LHCN-M2 (cell line): ENCODE results near the gene HES5. TPM values are rescaled to one million over a fixed set of nuclear protein-coding genes. Genes with fewer than 3 reads are reported as not detected.

Experiments used
- DNase-seq: peaks from one replicate; pipeline ENCODE4 v3.0.0-alpha.2; 2012; ENCODE audit warnings: low read depth
- total RNA-seq: library from RNA; depleted of rRNA; stranded (reverse); fragments of >200 nt; gene quantifications from 2 replicates; pipeline ENCODE4 v1.2.3, GENCODE V29; 2014

Gene HES5
- total RNA-seq, 1 experiment from 2014 or later: not detected

DNA sequence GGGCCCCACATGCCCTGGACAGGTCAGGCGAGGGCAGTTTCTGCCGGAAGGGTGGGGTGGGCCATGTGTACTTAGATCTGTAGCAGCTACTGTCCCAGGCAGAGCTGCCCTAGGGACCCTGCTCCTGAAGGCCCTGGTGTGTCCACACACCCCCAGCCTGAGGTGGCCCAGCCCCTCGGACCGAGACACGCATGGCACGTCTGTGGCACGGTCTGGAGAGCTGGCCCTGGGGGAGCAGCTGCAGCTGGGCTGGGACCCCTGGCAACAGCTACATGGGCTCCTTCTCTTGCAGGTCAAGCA lies 28.3 kb downstream of the HES5 start:
- no peak for DNase-seq

DNA sequence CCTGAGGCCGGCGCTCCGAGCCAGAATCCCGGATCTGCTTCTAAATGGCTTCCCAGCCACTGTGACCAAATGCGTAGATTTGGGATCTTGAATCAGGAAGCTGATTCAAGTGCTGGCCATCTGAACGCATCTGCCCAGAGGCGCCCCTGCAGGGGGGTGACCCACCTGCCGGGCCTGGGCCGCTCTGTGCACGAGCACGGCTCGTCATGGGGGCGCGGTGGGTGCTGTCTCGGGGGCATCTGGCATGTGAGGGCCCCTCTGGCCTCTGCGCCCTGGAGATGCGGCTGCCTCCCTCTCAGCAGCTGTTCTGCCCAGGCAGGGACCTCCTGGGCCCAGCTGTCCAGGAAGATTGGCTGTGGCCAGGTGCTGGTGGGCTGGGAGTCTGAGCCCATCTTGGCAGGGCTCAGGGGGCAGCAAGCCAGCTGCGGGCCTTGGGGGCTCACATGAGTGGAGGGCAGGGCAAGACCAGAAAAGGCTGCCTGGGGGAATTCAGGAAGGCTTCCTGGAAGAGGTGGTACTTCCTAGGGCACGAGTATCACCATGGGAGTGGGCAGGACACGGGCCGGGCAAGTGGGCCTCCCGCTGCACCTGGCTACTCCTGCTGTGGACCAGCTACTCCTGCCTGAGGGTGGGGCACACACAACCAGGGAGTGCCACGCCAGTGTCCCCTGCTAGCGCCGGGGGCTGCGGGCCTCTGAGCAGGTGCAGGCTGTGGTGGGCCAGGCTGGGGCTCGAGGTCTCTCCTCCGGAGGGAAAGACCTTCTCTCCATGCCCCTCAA lies 28.8 kb downstream of the HES5 start:
- DNase-seq: no peak

DNA sequence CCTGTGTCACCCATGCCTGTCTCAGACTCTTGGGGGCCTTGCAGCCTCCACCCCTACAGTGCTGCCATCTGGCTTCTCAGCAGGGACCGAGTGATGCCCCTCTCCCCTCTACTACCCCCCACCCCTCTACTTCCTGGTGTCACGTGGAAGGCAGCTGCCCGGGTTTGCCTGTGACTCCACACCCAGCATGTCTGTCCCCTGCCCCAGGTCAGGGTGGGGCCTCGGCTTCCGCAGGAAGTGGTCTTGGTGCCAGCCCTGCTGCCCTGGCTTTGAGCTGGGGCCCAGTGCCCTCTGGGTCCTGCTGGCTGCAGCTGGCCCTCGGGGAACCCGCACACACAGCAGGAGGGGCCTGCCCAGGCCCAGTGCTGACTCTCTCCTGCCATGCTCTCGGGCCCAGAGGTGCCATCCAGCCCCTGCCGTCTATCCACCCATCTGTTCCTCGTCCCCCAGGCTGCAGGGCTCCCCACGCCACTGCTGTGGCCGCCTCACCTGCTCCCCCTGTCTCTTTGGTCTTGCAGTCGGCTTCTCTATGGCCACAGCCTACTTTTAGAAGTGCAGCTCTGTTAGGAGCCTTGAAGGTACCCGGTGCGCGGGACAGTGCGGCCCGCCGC lies 30.0 kb downstream of the HES5 start:
- no peak for DNase-seq

DNA sequence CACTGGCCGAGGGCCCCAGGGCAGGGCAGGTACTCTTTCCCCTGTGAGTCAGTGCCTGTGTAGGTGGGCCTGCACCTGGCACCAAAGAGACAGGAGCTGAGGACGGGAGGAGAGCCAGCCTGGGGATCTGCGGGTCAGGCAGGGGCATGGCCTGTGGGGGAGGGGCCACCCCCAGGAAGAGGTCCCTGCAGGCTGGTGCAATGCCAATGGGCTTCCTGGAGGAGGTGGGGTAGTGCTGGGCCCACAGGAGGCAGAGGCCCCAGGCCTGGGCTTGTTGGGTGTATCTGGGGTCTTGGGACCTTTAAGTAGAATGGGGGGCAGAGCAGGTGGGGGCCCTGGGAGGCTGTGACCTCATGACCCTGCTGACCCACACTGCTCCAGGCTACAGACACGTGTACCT lies 30.8 kb downstream of the HES5 start:
- DNase-seq: no peak

DNA sequence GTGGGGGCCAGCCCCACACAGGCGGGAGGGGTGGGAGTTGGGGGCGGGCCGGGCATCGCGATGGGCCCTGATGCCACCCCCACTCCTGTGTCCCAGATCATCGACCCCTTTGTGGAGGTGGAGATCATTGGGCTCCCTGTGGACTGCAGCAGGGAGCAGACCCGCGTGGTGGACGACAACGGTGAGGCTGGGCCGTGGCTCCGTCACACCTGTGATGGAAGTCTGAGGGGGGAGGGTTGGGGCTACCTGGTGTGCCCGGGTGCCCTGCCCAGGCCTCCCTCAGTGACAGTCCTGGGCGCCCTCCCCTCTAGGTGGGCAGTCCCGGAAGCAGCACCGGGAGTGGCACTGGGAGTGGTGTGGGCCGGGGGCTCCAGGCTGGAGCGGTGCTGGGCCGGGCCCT lies 31.4 kb downstream of the HES5 start:
- DNase-seq: no peak

DNA sequence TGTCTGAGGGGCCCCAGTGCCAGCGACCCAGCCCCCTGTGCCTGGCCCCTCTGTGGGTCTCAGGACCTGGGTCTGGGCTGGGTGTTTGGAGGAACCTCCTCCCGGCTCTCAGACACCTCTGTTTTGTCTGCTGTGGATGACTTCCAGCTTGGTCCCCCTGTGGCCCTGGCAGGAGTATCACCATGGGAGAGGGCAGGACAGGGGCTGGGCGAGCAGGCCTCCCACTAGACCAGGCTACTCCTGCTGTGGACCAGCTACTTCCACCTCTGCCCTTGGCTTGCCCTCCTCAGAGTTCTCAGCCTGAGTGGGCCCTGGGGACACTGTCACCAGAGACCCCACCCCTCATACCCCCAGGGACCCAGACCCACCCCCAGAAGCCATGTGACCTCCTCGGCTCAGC lies 32.2 kb downstream of the HES5 start:
- no peak for DNase-seq

DNA sequence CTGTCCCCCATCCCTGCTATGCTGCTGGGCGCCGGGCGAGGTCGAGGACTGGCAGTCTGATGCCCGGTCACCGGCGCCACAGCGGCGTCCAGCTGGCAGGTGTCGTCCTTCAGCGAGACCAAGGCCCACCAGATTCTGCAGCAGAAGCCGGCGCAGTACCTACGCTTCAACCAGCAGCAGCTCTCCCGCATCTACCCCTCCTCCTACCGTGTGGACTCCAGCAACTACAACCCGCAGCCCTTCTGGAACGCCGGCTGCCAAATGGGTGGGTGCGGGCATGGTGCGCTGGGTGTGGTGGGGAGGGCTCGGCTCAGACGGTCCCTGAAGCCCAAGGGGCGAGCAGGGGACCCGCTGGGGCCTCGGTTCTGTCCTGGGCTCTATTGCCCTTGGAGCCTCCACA lies 33.3 kb downstream of the HES5 start:
- no peak for DNase-seq

DNA sequence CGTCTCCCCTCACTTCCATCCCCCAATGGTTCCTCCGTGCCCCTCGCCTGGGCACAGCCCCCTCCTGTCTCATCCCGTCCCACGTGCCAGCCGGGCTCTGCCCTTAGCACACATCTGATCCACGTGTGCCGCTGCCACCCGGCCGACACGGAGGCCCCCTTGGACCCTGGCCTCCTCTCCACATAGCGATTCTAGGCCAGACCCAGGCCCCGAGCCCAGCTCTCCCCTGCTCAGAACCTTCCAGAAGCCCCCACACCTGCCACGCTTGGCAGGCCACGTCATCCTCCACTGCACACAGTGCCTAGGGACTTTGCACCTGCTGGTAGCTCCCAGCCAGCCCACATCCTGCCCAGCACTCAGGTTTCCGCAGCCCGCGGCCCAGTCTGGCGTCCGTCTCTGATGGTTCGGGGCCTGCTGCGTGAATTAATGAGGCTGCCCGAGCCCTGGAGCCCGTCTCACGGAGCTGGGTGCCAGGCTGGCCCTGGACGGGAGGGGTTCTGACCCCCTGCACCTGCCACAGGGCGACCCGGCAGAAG lies 33.9 kb downstream of the HES5 start:
- no peak for DNase-seq

DNA sequence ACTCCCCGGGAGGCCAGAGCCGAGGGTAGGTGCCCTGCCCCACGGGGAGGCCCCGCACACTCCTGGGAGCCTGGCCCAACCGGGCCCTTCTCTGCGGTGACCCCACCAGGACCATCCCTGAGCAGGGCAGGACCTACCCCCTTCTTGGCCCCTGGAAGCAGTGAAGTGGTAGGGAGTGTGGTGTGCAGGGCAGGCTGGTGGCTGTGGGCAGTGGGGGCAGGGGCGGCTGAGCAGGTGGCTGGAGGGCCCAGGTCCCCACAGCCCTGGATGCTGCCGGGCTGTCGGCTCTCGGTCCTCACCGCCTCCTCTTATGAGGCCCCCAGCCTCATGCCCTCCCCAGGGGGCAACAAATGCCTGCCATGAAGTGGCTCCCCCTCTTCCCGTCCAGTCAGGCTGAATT lies 34.5 kb downstream of the HES5 start:
- no peak for DNase-seq

DNA sequence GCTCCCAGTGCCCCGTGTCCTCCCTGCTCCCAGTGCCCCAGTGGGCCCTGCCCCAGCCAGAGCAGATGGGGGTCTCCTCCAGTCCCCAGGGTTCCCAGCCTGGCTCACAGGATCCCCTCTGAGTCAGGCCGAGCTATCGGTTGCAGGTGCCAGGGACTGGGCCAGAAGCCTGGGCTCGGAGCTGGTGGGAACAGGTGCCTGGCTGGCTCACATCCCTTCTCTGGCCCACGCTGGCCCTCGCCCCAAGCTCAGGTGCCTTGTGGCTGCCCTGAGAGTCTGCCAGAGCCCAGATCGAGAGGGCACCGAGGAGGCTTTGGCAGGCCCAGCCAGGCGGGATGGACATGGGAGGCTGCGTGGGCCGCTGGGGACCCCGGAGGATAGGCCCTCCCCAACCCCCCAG lies 35.0 kb downstream of the HES5 start:
- no peak for DNase-seq

DNA sequence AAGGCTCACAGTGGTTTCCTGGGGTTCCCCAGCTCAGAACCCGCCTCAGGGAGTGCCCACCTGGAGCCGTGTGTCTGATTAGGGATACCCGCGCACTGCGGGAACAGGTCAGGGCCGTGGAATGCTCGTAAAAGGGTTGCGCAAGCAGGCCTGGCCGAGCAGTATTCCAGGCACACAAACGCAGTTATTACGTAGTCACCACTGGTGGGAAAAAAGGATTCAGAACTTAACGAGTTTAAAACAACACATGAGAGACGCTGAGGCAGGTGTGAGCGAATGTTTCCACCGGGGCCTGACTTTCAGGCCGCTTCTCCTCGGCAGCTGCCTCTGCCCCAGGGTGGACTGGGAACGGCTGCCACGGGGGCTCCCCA lies 35.8 kb downstream of the HES5 start:
- DNase-seq: no peak

DNA sequence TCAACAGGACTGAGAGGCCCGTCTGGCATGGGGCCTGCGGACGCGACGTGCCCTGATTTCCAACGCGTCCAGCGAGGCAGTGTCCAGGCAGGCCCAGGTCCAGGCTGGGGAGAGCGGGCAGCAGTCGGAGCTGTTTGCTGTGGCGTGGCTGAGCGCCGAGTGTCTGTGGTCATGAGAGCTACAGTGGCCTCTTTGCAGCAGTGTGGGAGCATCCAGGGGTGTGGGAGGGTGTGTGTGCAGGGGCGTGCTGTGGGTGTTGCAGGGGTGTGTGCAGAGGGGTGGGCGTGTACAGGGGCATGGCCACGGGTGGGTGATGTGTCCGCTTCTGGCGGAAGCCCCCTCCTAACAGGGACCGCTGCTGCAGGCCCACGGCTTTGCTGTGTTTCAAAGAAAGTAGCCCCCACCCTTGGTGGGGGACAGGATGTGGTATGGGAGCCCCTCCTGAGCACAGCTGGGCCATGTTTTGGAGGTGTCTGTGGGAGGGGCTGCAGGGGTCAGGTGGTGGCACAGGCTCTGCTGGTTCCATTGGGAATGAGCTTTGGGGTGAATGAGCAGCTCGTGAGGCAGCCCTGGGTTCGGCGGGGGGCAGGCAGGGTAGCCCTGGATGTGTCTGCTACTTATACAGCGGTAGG lies 36.3 kb downstream of the HES5 start:
- DNase-seq: no peak

DNA sequence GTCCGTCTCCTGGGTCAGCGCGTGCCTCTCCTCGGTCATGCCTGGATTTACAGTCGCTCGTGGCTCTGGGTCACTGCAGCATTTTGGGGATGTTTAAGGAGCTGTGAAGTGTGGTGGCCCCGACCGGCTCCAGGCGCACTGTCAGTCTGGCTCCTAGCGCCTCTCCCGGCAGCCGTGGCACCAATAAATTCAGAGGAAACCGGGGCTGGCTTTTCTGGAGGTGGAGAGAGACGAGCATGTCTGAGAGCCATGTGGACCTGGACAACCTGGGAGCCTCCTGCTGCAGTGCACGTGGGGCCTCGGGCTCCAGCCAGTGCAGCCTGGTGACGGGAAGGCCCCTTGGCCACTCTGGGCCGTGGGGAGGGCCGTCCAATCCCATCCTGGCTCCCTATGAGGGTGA lies 36.8 kb downstream of the HES5 start:
- no peak for DNase-seq

DNA sequence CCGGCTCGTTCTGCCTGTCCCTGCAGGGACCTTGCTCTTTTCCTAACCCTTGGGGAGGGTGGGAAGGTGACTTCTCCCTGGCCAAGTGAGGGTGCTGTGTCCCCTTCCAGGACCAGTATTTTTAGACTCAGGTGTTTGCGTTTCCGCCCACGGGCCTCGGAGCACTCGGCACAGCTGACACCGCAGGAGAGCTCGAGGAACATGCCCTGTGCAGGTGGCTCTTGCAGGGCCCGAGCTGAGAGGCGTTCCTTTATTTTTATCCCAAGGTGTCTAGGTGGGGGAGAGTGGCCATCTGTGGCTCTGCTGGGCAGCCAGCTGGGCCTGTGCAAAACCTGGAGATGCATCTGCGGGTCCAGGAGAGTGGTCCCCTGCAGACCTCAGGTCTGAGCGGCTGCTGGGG lies 38.0 kb downstream of the HES5 start:
- DNase-seq: no peak

DNA sequence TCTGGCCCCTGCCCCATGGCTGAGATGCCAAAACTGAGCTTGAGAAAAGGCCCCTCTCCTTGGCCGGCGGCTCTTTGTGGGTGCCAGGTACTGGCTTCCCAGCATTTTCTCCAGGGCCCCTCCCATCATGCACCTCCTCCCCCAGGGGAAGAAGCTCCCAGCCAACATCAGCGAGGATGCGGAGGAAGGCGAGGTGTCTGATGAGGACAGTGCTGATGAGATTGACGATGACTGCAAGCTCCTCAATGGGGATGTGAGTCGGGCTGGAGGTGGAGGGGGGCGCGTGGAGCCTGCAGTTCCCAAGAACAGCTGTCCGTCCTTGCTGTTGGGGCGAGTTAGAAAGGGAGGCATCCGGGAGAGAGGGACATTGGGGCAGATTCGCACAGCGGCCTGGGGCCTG lies 40.4 kb downstream of the HES5 start:
- no peak for DNase-seq

DNA sequence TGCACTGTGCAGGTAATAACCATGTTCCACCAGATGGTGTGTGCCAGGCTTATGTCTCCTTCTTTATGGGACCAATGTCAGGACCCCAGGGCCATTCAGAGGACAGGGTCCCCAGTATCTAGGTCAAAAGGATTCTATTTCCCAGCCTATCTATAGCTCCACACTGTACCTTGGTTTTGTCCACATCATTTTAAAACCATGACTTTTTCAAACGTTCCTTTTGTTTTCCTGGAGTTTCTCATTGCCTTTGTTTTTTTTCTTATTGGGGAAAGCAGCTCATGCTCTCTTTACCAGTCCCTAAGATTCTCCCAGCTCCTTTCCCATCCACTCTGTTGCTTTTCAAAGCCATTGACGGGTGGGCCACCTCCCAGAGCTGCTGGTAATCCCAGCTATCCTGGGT lies 41.4 kb downstream of the HES5 start:
- no peak for DNase-seq

DNA sequence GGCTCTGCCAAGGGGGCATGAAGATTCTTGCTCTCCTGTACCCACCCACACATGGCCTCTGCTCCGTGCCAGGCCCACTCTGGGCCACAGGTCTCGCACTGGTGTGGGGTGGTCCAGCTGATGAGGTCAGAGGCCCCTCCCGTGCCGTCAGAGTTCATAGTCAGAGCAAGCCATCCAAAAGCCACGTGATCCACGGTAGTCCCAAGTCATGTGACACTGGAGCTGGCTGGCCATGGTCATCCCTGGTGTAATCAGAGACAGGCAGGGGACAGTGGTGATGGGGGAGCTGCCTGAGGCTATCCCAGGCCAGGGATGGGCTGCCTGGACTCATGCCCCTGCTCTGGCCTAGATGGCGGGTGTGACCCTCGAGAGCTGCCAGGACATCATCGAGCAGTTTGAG lies 43.5 kb downstream of the HES5 start:
- no peak for DNase-seq

DNA sequence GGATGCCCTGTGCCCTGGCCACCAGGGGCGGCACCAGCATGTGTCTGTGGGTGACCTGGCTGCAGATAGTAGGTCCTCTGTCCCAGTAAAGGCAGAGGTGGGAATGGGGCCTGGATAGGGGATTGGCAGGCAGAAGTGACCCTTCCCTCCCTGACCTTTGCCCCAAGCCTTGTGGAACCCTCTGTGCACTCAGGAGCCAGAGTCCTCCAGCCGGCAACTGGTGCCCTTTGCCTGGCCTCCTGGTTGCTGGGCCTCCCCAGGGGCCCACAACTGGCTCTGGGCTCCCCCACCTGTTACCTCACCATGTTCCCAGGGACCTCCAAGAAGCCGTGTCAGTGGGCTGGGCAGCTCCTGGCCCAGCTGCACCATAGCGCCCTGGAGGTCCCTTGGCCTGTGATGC lies 44.0 kb downstream of the HES5 start:
- DNase-seq: no peak

DNA sequence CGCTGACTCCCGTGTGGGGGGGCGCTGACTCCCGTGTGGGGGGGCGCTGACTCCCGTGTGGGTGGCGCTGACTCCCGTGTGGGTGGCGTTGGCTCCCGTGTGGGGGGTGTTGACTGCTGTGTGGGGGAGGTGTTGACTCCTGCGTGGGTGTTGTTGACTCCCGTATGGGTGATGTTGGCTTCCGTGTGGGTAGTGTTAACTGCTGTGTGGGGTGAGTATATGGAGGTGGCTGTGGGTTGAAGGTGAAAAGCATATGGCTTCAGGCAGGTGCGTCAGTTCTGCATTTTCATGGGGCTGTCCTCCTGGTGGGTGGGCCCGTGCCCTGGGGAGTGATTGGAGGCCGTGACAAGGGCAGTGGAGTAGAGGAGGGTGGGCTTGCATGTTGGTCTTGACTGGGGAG lies 46.1 kb downstream of the HES5 start:
- DNase-seq: no peak

DNA sequence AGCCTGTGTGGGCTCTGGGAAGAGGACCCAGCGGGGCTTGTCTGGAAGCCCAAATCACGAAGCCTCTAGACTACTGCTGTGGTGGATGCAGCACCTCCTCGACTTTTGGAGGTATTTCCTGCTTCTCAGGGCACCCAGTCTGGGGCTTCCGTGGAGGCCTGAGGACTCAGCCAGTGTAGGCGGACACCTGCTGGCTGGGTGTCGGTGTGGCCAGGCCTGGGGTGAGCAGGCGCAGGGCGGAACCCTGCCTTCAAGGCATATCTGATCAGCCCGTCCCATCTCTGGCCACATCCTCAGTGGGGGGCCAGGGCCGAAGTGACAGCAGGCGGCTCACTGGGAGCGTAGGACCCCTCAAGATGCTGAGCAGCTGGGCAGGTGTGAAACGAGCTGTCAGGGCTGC lies 47.0 kb downstream of the HES5 start:
- no peak for DNase-seq

DNA sequence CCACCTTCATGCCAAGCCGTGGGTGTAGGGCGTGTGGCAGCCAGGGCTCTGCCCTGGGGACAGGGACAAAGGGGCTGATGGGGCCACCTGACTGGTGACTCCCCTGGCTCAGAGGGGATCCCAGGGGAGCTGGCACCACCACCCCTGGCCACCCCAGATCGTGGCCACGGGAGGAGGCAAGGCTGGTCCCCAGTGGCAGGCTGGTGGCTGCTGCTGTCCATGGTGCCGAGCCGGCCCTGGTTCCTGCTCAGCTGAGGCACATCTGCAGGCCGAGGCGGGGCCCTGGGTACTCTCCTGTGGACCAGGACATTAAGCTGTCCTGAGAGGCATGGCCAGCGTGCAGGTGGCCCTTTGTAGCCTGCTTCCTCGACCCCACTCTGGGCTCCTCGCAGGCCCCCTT lies 47.5 kb downstream of the HES5 start:
- no peak for DNase-seq

DNA sequence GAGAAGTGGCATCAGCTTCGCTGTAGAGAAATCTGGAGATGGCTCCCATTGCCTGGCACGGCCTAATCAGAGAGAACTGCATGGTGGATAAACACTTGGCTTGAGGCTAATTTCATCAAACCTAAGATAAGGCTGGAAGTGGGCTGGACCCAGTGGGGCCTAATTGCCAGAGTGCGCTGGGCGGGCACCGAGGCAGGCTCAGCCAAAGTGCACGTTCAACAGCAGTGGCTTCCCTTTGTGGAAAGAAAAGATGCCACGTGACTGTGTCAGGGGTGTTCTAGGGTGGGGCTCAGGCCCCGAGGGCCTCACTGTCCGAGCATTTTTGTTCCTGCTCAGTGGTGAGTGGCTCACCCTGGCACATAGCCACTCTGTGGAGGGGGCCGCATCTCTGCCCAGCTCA lies 48.2 kb downstream of the HES5 start:
- no peak for DNase-seq

DNA sequence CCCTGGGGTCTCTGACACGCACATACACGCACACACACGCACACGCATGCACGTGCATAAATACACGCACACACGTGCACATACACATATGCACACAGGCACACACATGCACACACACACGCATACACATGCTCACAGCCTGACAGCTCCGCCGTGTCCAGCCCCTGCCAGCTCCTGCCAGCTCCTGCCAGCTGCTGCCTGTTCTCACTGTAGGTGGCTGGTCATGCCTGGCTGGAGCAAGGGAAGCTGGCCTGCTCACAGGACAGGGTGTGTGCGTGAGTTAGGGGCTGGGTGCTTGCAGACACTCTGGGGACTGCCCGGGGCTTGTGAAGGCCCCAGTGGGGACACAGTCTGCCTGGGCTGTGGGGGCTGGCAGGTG lies 49.1 kb downstream of the HES5 start:
- DNase-seq: no peak
